ENCODE measurements around the gene CTH. TPM values are rescaled to one million over a fixed set of nuclear protein-coding genes. Genes with fewer than 3 reads are reported as not detected.
"Not testable (repeated sequence)": the region's sequence is repeated elsewhere in the genome, so short reads cannot be mapped to it uniquely, and the experiment has no call there.

The CTH gene
- polyA plus RNA-seq, 2 of the 4 experiments (the other 2 are of a cell fraction), result 3.7 to 6.8 TPM

- H3K4me1 ChIP-seq, result peaks cover 6% of the 10 kb centered on the region; the same call in 1 of the 3 replicates
- ATAC-seq (no peak), FAIRE-seq (no peak), DNase-seq (ENCODE audit: low read depth in 1 of 2, low spot score in 1 of 2) (no peak)
- 67% methylated on average over 12 of the region's 12 CpGs for WGBS (ENCODE audit: missing lambda C conversion rate)
- H3K4me3 ChIP-seq, result no peak overlapping the region
- TF ChIP-seq USF2 (IDR thresholded peaks at IDR 0.05), result no peak
- TF ChIP-seq RARB (CRISPR knock-in tag; IDR thresholded peaks at IDR 0.05), result no peak
- no peak overlapping the region for H3K27ac ChIP-seq
- ChIA-PET POLR2A (interaction anchor here (1.0 kb wide), 1 partner anchor 52 kb away, joined by 3 read pairs; the partner anchor contains the start of gene ANKRD13C), CTCF (no interaction called here)
- no peaks in the 10 kb centered on the region for H3K9me3 ChIP-seq
- H3K4me2 ChIP-seq, result no peak overlapping the region
Observed at GRCh38 chr1:70405780-70406416, 5.2 kb upstream of the CTH start.

- ChIA-PET CTCF (no interaction called here), POLR2A (no interaction called here)
- ATAC-seq (no peak), FAIRE-seq (no peak), DNase-seq (ENCODE audit: low read depth in 1 of 2, low spot score in 1 of 2) (no peak)
- no peak overlapping the region for H3K4me3 ChIP-seq
- no peaks in the 10 kb centered on the region for H3K9me3 ChIP-seq
- H3K4me1 ChIP-seq, result peaks cover 6% of the 10 kb centered on the region; the same call in 1 of the 3 replicates
- 92% methylated on average over 2 of the region's 2 CpGs for WGBS (ENCODE audit: missing lambda C conversion rate)
- H3K4me2 ChIP-seq, result no peak overlapping the region
- TF ChIP-seq MAFK (IDR thresholded peaks at IDR 0.05; ENCODE audit: partially characterized antibody), result peak; percentile 72
- TF ChIP-seq BHLHE40 (IDR thresholded peaks at IDR 0.05; ENCODE audit: low read depth, low read length), result no peak
- TF ChIP-seq NFE2L2 (conservative IDR thresholded peaks at IDR 0.05; ENCODE audit: low read length), result peak; percentile 53
- H3K27ac ChIP-seq, result peak overlapping the region in 1 of 2 experiments; percentile 53; a peak in 2 of 6 replicates
Observed at GRCh38 chr1:70409136-70409535, 1.9 kb upstream of the CTH start.

GRCh38 chr1:70411360-70411844 lies 334 bp downstream of the CTH start:
- peaks cover 6% of the 10 kb centered on the region; the same call in 1 of the 3 replicates for H3K4me1 ChIP-seq
- peak overlapping the region; percentile 48 to 83; a peak in 5 of 6 replicates for H3K27ac ChIP-seq
- no peaks in the 10 kb centered on the region for H3K9me3 ChIP-seq
- 7% methylated on average over 14 of the region's 17 CpGs for WGBS (ENCODE audit: missing lambda C conversion rate)
- peak overlapping the region; percentile 57 for H3K4me3 ChIP-seq
- ChIA-PET POLR2A (interaction anchor here (0.6 to 3.9 kb wide), 6 partner anchors 11 to 670 kb away, joined by 3 to 62 read pairs (median 4); partner anchors contain the start of genes ANKRD13C, SRSF11 and ZRANB2), CTCF (interaction anchor here (0.9 to 1.3 kb wide), 4 partner anchors 23 to 58 kb away, joined by 3 to 4 read pairs (median 3); no protein-coding TSS in a partner anchor)
- peak; percentile 57 to 62; a peak in 5 of 6 replicates for ATAC-seq
- H3K4me2 ChIP-seq, result peak overlapping the region; percentile 75
- DNase-seq (ENCODE audit: low read depth in 1 of 2, low spot score in 1 of 2), result no peak
- FAIRE-seq, result no peak
- no peak for TF ChIP-seq HOXB13 (CRISPR knock-in tag; IDR thresholded peaks at IDR 0.05; ENCODE audit: low read depth)
- TF ChIP-seq CBX2 (IDR thresholded peaks at IDR 0.05; ENCODE audit: borderline replicate concordance, low read depth), result no peak
- TF ChIP-seq HOXA7 (CRISPR knock-in tag; IDR thresholded peaks at IDR 0.05), result no peak
- no peak for TF ChIP-seq E2F6 (IDR thresholded peaks at IDR 0.05; ENCODE audit: borderline replicate concordance, low read depth)
- TF ChIP-seq FOSB (CRISPR knock-in tag; IDR thresholded peaks at IDR 0.05), result no peak
- TF ChIP-seq MAFK (IDR thresholded peaks at IDR 0.05; ENCODE audit: partially characterized antibody), result no peak
- no peak for TF ChIP-seq NR3C1 (IDR thresholded peaks at IDR 0.05)
- TF ChIP-seq ZC3H11A (IDR thresholded peaks at IDR 0.05), result no peak
- TF ChIP-seq JUN (IDR thresholded peaks at IDR 0.05), result no peak

- Histone ChIP-seq H3K4me1 (no peaks in the 10 kb centered on the region), H3K9me3 (no peaks in the 10 kb centered on the region), H3K4me2 (no peak overlapping the region), H3K27ac (no peak overlapping the region), H3K4me3 (no peak overlapping the region)
- ChIA-PET CTCF (no interaction called here), POLR2A (no interaction called here)
- ATAC-seq, result no peak
- no peak for DNase-seq (ENCODE audit: low read depth in 1 of 2, low spot score in 1 of 2)
- TF ChIP-seq CTCF (IDR thresholded peaks at IDR 0.05), result no peak
- no peak for TF ChIP-seq HDAC2 (IDR thresholded peaks at IDR 0.05)
- TF ChIP-seq ZSCAN20 (CRISPR knock-in tag; IDR thresholded peaks at IDR 0.05), result no peak
- no peak for TF ChIP-seq REST (IDR thresholded peaks at IDR 0.05)
- no peak for TF ChIP-seq CBX2 (IDR thresholded peaks at IDR 0.05; ENCODE audit: borderline replicate concordance, low read depth)
- no peak for TF ChIP-seq NR3C1 (IDR thresholded peaks at IDR 0.05)
- TF ChIP-seq GATA3 (IDR thresholded peaks at IDR 0.05; ENCODE audit: borderline replicate concordance), result no peak
- WGBS (ENCODE audit: missing lambda C conversion rate), result 53% methylated on average over 4 of the region's 4 CpGs
- FAIRE-seq, result no peak
Observed at GRCh38 chr1:70415882-70416281, 4.8 kb downstream of the CTH start.

- H3K9me3 ChIP-seq; POLR2A ChIA-PET; DNase-seq (ENCODE audit: low read depth in 1 of 2, low spot score in 1 of 2); H3K4me2 ChIP-seq; CTCF ChIA-PET; H3K4me3 ChIP-seq; H3K27ac ChIP-seq; ATAC-seq; FAIRE-seq; H3K4me1 ChIP-seq: not testable (repeated sequence)
- 70% methylated on average over 4 of the region's 4 CpGs for WGBS (ENCODE audit: missing lambda C conversion rate)
Observed at GRCh38 chr1:70418973-70419734, 8.1 kb downstream of the CTH start.
